ENCODE measurements around the gene TRERF1. TPM values are rescaled to one million over a fixed set of nuclear protein-coding genes. Genes with fewer than 3 reads are reported as not detected.
"Not testable (repeated sequence)": the region's sequence is repeated elsewhere in the genome, so short reads cannot be mapped to it uniquely, and the experiment has no call there.

TRERF1 gene
- total and polyA plus RNA-seq, 9 donors, result 4.5 to 13.7 (median 7.8) TPM

GRCh38 chr6:42471142-42471541 lies 19.4 kb upstream of the TRERF1 start:
- H3K36me3 ChIP-seq, result no peaks in the 10 kb centered on the region
- no peak for DNase-seq
- H3K4me3 ChIP-seq, result no peak overlapping the region
- no peak for TF ChIP-seq POLR2A (IDR thresholded peaks at IDR 0.05)
- no peak for TF ChIP-seq EP300 (IDR thresholded peaks at IDR 0.05)
- TF ChIP-seq CTCF (IDR thresholded peaks at IDR 0.05), result no peak
- H3K9me3 ChIP-seq, result no peaks in the 10 kb centered on the region
- WGBS, 3 donors, result 75 to 78% (median 75%) methylated on average over 3 of the region's 3 CpGs
- no peak overlapping the region for H3K27ac ChIP-seq
- intact Hi-C loops (cut with DNase I), result no loop called here
- H3K4me1 ChIP-seq (ENCODE audit: insufficient read depth), result no peaks in the 10 kb centered on the region
- H3K27me3 ChIP-seq, result no peaks in the 10 kb centered on the region

GRCh38 chr6:42468273-42468672 lies 16.5 kb upstream of the TRERF1 start:
- H3K4me1 ChIP-seq (ENCODE audit: insufficient read depth), result no peaks in the 10 kb centered on the region
- no peak overlapping the region for H3K27ac ChIP-seq
- H3K27me3 ChIP-seq, result no peaks in the 10 kb centered on the region
- DNase-seq, result no peak
- H3K9me3 ChIP-seq, result no peaks in the 10 kb centered on the region
- H3K4me3 ChIP-seq, result no peak overlapping the region
- 94 to 100% (median 100%) methylated on average over 1 of the region's 1 CpG for WGBS, 3 donors
- no peaks in the 10 kb centered on the region for H3K36me3 ChIP-seq
- intact Hi-C loops (cut with DNase I), result no loop called here
- TF ChIP-seq CTCF (IDR thresholded peaks at IDR 0.05) (no peak), POLR2A (IDR thresholded peaks at IDR 0.05) (no peak), EP300 (IDR thresholded peaks at IDR 0.05) (no peak)

- no peaks in the 10 kb centered on the region for H3K27me3 ChIP-seq
- intact Hi-C loops (cut with DNase I), result no loop called here
- H3K27ac ChIP-seq, result no peak overlapping the region
- no peak overlapping the region for H3K4me3 ChIP-seq
- no peaks in the 10 kb centered on the region for H3K36me3 ChIP-seq
- WGBS, 3 donors, result 89 to 93% (median 90%) methylated on average over 1 of the region's 1 CpG
- no peaks in the 10 kb centered on the region for H3K4me1 ChIP-seq (ENCODE audit: insufficient read depth)
- TF ChIP-seq POLR2A (IDR thresholded peaks at IDR 0.05), result no peak
- no peak for TF ChIP-seq EP300 (IDR thresholded peaks at IDR 0.05)
- TF ChIP-seq CTCF (IDR thresholded peaks at IDR 0.05), result no peak
- no peak for DNase-seq
- no peaks in the 10 kb centered on the region for H3K9me3 ChIP-seq
These were observed 15.9 kb upstream of the TRERF1 start for GRCh38 chr6:42467651-42468050.

- intact Hi-C loops (cut with DNase I), result not testable (repeated sequence)
These were observed 14.7 kb upstream of the TRERF1 start for GRCh38 chr6:42466470-42466869.

GRCh38 chr6:42462474-42462972 lies 10.8 kb upstream of the TRERF1 start:
- intact Hi-C loops (cut with DNase I), result no loop called here
- DNase-seq, result no peak
- Histone ChIP-seq H3K9me3 (no peaks in the 10 kb centered on the region), H3K36me3 (no peaks in the 10 kb centered on the region), H3K4me1 (ENCODE audit: insufficient read depth) (no peaks in the 10 kb centered on the region), H3K27me3 (no peaks in the 10 kb centered on the region), H3K4me3 (no peak overlapping the region), H3K27ac (no peak overlapping the region)
- TF ChIP-seq EP300 (IDR thresholded peaks at IDR 0.05) (no peak), CTCF (IDR thresholded peaks at IDR 0.05) (no peak), POLR2A (IDR thresholded peaks at IDR 0.05) (no peak)
- WGBS, 3 donors, result 85 to 92% (median 89%) methylated on average over 6 of the region's 6 CpGs

More at GRCh38 chr6:42466470-42466869, 14.7 kb upstream of the TRERF1 start:
- not testable (repeated sequence) for H3K4me1 ChIP-seq (ENCODE audit: insufficient read depth); H3K27me3 ChIP-seq; H3K27ac ChIP-seq; H3K9me3 ChIP-seq; H3K4me3 ChIP-seq; DNase-seq; H3K36me3 ChIP-seq
- 91 to 97% (median 93%) methylated on average over 16 to 27 of the region's 28 CpGs for WGBS, 3 donors
